ENCODE results near the gene GFOD2.
"Not testable (repeated sequence)": the region's sequence is repeated elsewhere in the genome, so short reads cannot be mapped to it uniquely, and the experiment has no call there.

GFOD2 gene

GRCh38 chr16:67701420-67701819, 17.7 kb downstream of the GFOD2 start:
- DNase-seq, result no peak

- DNase-seq, result no peak
Measured at GRCh38 chr16:67699265-67699664, 19.9 kb downstream of the GFOD2 start.

GRCh38 chr16:67697422-67698185, 21.5 kb downstream of the GFOD2 start:
- peak in 1 of 2 donors; percentile 45 for DNase-seq

GRCh38 chr16:67694611-67695010, 24.5 kb downstream of the GFOD2 start:
- no peak for DNase-seq

DNA sequence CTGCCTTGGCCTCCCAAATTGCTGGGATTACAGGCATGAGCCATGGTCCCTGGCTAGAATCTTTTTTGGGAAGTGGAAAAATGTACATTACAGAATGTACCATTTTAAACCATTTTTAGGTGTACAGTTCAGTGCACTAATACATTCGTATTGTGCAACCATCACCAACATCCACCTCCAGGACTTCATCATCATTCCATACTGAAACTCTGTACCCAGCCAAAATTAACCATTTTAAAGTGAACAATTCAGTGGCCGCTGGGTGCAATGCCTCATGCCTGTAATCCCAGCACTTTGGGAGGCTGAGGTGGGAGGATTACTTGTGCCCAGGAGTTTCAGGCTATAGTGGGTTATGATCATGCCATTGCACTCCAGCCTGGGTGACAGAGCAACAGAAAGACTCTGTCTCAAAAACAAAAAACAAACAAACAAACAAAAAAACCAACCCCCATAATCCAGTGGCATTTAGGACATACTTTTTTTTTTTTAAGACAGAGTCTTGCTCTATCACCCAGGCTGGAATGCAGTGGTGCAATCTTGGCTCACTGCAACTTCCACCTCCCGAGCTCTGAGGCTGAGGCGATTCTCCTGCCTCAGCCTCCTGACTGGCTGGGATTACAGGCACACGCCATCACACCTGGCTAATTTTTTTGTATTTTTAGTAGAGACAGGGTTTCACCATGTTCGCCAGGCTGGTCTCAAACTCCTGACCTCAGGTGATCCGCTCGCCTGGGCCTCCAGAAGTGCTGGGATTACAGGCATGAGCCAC, 25.4 kb downstream of the GFOD2 start:
- DNase-seq, result not testable (repeated sequence)

DNA sequence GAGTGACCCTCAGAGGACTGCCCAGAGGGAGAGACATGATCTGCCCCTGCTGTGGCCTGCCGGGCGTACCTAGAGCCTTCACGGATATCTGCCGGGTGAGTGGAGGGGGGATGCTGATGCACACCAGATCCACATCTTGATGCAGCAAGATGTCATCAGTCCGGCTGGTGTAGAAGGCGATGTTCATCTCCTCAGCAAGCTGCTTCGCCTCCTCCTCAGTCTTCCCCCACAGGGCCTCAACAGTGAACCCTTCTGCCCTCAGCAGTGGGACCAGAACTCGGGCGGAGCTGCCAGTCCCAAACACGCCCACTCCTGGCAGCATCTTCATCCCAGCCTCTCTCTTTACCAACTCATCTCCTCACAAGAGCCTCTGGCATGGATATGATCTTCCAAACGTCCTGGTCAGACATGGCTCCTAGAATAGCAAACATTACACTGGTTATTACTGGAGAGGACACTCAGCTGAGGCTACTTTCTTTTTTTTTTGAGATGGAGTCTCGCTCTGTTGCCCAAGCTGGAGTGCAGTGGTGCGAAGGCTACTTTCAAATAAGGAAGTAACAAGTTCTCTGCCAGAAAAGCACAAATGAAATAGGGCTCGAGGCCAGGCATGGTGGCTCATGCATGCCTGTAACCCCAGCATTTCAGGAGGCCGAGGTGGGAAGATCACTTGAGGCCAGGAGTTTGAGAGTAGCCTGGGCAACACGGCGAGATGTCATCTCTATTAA, 33.6 kb downstream of the GFOD2 start:
- no peak for DNase-seq

- DNase-seq, result no peak
Measured at GRCh38 chr16:67683767-67684166, 35.3 kb downstream of the GFOD2 start.

- DNase-seq, result no peak
Measured at GRCh38 chr16:67679935-67680897, 38.9 kb downstream of the GFOD2 start.

- DNase-seq, result no peak
Measured at GRCh38 chr16:67678354-67679023, 40.6 kb downstream of the GFOD2 start.

- DNase-seq, result no peak
Measured at GRCh38 chr16:67677712-67678111, 41.4 kb downstream of the GFOD2 start.

DNA sequence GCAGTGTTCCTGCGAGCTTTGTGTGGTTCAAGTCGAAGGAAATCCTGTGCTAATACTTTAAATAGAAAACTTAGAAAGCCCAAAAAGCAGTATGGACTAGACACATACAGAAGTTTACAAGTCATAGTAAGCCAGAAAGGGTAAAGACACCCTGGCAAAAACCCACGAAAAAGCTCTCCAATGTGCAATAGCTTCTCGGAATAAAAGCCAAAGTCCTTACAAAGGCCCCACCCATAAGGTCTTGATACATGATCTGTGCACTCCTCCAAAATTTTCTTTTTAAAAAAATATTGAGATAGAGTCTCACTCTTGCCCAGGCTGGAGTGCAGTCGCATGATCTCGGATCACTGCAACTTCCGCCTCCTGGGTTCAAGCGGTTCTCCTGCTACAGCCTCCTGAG, 42.2 kb downstream of the GFOD2 start:
- no peak for DNase-seq

GRCh38 chr16:67676516-67676915, 42.6 kb downstream of the GFOD2 start:
- DNase-seq, result no peak

- no peak for DNase-seq
Measured at GRCh38 chr16:67675999-67676398, 43.1 kb downstream of the GFOD2 start.

DNA sequence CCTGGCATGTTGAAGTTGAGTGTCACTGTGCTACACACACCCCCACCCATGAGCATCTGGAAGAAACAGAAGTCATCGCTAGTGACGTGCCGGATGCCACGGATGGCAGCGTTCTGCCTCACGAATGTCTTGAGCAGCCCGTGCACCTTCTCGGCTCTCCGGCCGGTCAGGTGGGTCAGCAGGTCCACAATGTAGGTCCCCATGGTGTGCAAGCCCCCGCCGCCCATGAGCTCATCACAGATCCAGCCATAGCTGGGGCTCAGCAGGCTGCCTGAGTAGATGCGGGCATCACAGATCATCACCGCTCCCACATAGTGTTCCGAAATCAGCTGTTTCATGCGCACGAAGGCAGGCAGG, 43.6 kb downstream of the GFOD2 start:
- no peak for DNase-seq

- DNase-seq, result no peak
Measured at GRCh38 chr16:67674851-67675578, 44.1 kb downstream of the GFOD2 start.

GRCh38 chr16:67673712-67674580, 45.2 kb downstream of the GFOD2 start:
- DNase-seq, result peak; percentile 70 to 77

GRCh38 chr16:67672739-67673662, 46.1 kb downstream of the GFOD2 start:
- peak; percentile 59 to 86 for DNase-seq

DNA sequence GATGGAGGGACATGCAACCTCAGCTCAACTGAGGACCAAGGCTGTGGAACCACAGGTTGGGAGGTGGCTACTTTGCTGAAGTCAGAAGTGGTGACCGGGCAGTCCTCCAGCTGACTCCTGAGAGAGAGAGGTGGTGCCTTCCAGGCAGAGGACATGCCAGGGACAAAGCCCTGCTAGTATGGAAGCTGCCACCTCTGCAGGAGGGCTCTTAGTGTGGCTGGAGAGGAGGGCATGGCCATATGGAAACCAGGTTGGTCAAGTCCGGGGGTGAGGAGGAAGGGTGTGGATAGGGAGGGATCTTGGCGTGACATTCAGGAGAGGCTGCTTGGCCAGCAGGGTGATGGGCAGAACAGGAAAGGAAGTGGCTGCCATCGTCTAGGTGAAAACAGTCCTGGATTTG, 46.8 kb downstream of the GFOD2 start:
- no peak for DNase-seq

- no peak for DNase-seq
Measured at GRCh38 chr16:67669499-67670101, 49.5 kb downstream of the GFOD2 start.
